HG03460 (cell line): ENCODE data around the gene ZCCHC13.
"Not testable (repeated sequence)": the region's sequence is repeated elsewhere in the genome, so short reads cannot be mapped to it uniquely, and the experiment has no call there.

Source experiments
- ATAC-seq: cut with Tn5 transposase; IDR thresholded peaks from one replicate; pipeline ENCODE4 v1.9.1; 2021; ENCODE audit not compliant: unreplicated experiment

Gene ZCCHC13

DNA sequence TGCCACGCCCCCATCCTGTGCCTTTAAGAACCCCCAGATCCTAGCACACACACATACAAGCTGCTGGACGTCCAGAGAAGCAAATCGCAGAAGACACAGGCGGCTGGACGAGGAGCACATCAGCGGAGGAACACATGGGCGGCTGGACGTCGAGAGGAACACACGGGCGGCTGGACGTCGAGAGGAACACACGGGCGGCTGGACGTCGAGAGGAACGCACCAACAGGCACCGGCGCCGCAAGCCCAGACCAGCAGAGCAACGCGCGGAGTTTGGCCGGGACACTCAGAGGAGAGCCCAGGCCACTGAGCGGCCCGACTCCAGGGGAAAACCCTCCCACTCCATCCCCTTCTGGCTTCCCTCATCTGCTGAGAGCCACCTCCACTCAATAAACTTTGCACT, 17.2 kb downstream of the ZCCHC13 start:
- ATAC-seq = no peak

DNA sequence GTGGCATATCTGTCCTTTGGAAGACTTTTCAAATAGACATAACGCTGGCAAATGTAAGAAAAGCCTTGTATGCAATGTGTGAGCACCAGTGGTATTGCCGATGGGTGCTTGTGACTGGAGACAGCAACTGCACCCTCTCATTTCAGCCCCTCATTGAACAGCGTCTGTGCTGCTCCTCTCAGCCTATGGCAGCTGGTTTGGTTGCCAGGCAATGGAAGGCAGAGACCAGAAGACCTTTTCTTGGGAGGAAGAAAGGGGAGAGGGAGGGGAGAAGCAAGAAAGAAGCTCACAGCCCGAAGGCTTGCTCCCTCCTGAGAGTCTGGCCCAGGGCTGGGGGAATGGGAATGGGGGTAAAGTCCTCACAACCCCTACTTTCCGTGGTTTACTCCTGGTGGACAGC, 20.2 kb downstream of the ZCCHC13 start:
- ATAC-seq = no peak

- no peak for ATAC-seq
Measured at GRCh38 chrX:74325130-74326059, 21.4 kb downstream of the ZCCHC13 start.

GRCh38 chrX:74338852-74339251, 34.9 kb downstream of the ZCCHC13 start:
- ATAC-seq = no peak

GRCh38 chrX:74340051-74340450, 36.1 kb downstream of the ZCCHC13 start:
- no peak for ATAC-seq

- not testable (repeated sequence) for ATAC-seq
Measured at GRCh38 chrX:74342211-74342610, 38.2 kb downstream of the ZCCHC13 start.

DNA sequence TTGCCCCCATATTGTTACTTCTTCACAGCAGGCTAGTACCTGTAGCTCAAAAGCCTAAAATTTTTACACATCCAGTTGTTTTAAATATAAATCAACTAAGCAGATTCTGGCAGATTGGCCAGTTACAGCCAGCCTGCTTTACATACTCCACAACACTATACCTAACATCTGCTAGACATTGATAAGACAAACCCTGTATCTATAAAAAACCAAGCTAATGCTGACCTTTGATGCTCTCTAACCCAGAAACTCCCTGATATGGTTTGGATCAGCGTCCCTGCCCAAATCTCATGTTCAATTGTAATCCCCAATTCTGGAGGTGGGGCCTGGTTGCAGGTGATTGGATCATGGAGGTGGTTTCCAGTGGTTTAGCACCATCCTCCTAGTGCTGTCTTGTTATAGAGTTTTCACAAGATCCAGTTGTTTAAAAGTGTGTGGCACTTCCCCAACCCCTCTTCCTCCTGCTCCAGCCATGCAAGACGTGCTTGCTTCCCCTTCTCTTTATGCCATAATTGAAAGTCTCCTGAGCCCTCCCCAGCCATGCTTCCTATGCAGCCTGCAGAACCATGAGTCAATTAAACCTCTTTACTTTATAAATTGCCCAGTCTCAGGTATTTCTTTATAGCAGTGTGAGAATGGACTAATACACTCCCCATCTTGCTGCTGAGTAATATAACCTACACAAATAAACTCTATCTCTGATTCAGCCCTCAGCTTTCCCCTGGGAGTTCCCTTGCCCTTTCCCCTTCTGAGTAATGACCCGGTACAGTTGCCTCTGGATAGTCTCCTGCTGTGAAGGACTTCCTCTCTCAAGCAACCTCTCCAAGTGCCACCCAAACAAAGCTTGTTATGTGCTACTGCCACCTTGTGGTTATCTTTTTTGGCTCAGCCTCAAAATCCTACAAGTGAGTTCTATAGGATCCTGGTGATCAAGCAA, 39.6 kb downstream of the ZCCHC13 start:
- peak; percentile 83 for ATAC-seq

DNA sequence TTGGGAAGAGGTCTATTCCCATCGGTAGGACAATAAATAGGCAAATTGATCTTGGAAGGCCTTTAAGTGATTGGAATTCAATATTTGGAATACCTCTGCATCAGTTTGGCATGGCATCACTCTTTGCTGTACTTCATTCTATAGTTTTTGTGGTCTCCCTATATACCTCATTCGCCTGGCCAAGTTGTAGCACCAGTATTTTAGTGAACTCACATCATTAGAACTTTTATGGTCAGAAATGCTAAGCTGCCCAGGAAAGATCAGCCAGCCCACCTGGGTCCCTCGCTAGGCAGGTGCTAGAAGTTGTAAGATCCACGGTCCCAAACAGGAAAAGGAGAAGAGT, 40.3 kb downstream of the ZCCHC13 start:
- no peak for ATAC-seq

DNA sequence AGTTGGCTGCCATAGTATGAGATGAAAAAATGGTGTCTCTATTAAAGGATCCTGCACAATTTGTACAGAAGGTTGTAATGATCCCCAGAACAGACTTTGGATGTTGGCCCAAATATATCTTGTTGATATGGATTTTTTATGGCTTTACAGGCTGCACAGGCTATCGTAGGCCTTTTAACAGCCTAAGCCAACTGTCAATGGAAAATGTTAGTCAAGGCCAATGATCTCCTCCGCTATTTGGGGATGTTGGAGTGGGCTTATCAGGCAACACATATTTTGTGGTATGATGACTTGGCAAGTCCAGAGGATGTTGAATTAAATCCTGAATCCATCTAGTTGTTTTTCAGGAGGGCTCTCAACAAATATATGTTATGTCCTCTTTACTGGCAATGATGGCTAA, 42.1 kb downstream of the ZCCHC13 start:
- ATAC-seq = no peak

DNA sequence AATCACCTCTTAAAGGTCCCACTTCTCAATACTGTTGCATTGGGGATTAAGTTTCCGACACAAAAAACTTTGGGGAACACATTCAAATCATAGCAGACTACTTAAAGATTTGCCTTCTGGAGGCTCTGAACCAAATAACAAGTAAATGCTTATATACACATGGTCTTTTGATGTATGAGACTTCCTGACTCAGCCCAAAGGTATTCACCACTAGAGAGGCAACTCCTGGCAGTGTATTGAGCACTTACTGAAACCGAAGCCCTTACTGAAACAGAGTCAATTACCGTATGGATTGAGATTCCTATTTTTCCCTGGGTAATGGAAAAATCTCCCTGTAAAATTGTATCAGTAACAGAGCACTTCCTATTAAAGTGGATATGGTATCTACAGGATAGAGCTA, 45.4 kb downstream of the ZCCHC13 start:
- no peak for ATAC-seq

GRCh38 chrX:74351760-74352159, 47.8 kb downstream of the ZCCHC13 start:
- no peak for ATAC-seq

- no peak for ATAC-seq
Measured at GRCh38 chrX:74353984-74354383, 50.0 kb downstream of the ZCCHC13 start.
